ENCODE results near the gene KLHL5. TPM values are rescaled to one million over a fixed set of nuclear protein-coding genes. Genes with fewer than 3 reads are reported as not detected.

The KLHL5 gene
- total RNA-seq, 1 donor from 2014 or later, result 45.0 TPM

Other genes with a start within 250 kb of the KLHL5 start
- gene TLR6, start 205.4 kb upstream of the KLHL5 start, total RNA-seq, result 1.3 and 1.7 TPM in 2 replicates
- 0.22 and 0.49 TPM in 2 replicates for gene FAM114A1, start 194.4 kb upstream of the KLHL5 start, total RNA-seq
- gene TMEM156, start 29.8 kb upstream of the KLHL5 start, total RNA-seq, result 27.7 and 29.4 TPM in 2 replicates
- gene WDR19, start 120.3 kb downstream of the KLHL5 start, total RNA-seq, result 12.6 and 13.7 TPM in 2 replicates